HEK293T (cell line): ENCODE data around the gene FRMD5.
A peak's percentile ranks its signal among the peaks of the same experiment; 100 is the strongest.

ENCODE experiments used
- CTCF ChIA-PET: fragments of 350-600 bp; formaldehyde crosslinking; extraction: SDS; loops from one replicate; lab custom pipeline; 2021; ENCODE audit warnings: antibody characterized with exemption, inconsistent platforms; lab: Yijun Ruan, JAX
- POLR2A ChIA-PET: fragments of 350-600 bp; formaldehyde crosslinking; extraction: SDS; loops from one replicate; lab custom pipeline; 2020; ENCODE audit warnings: antibody characterized with exemption, inconsistent platforms; lab: Yijun Ruan, JAX
- DNase-seq: peaks from one replicate; pipeline ENCODE4 v3.0.0; 2012; ENCODE audit warnings: mixed read lengths; ENCODE audit errors: extremely low spot score
- ARNT ChIP-seq: fragments of 450-650 bp; IDR thresholded peaks from 2 replicates; pipeline ENCODE4 v1.6.1; 2017; ENCODE audit warnings: mild to moderate bottlenecking
- BHLHE40 ChIP-seq: fragments of 450-650 bp; IDR thresholded peaks from 2 replicates; pipeline ENCODE4 v1.6.1; 2016; ENCODE audit warnings: mild to moderate bottlenecking, moderate library complexity, borderline replicate concordance
- CTBP1 ChIP-seq: fragments of 450-650 bp; IDR thresholded peaks from 2 replicates; pipeline ENCODE4 v1.6.1; 2016; ENCODE audit warnings: borderline replicate concordance
- ELF4 ChIP-seq: fragments of 450-650 bp; IDR thresholded peaks from 2 replicates; pipeline ENCODE4 v1.6.1; 2017; ENCODE audit warnings: antibody characterized with exemption
- FOXA1 ChIP-seq: fragments of 450-650 bp; IDR thresholded peaks from 2 replicates; pipeline ENCODE4 v1.6.1; 2016; ENCODE audit warnings: mild to moderate bottlenecking
- FOXK2 ChIP-seq: fragments of 450-650 bp; IDR thresholded peaks from 2 replicates; pipeline ENCODE4 v1.6.1; 2016; ENCODE audit warnings: mild to moderate bottlenecking
- FOXM1 ChIP-seq: fragments of 450-650 bp; IDR thresholded peaks from 2 replicates; pipeline ENCODE4 v1.6.1; 2017; ENCODE audit warnings: mild to moderate bottlenecking, borderline replicate concordance
- HDGF ChIP-seq: fragments of 450-650 bp; IDR thresholded peaks from 2 replicates; pipeline ENCODE4 v1.6.1; 2017; ENCODE audit warnings: antibody characterized with exemption, borderline replicate concordance
- L3MBTL2 ChIP-seq: fragments of 450-650 bp; conservative IDR thresholded peaks from 2 replicates; pipeline ENCODE4 v1.6.1; 2016; ENCODE audit warnings: mild to moderate bottlenecking
- LEF1 ChIP-seq: fragments of 450-650 bp; IDR thresholded peaks from 2 replicates; pipeline ENCODE4 v1.6.1; 2017; ENCODE audit warnings: mild to moderate bottlenecking, borderline replicate concordance
- NFRKB ChIP-seq: fragments of 450-650 bp; IDR thresholded peaks from 2 replicates; pipeline ENCODE4 v1.6.1; 2016; ENCODE audit warnings: mild to moderate bottlenecking, moderate library complexity
- PKNOX1 ChIP-seq: fragments of 450-650 bp; IDR thresholded peaks from 2 replicates; pipeline ENCODE4 v1.6.1; 2016
- SP1 ChIP-seq: fragments of 450-650 bp; IDR thresholded peaks from 2 replicates; pipeline ENCODE4 v1.6.1; 2017
- SUZ12 ChIP-seq: fragments of 450-650 bp; IDR thresholded peaks from 2 replicates; pipeline ENCODE4 v1.6.1; 2016; ENCODE audit warnings: mild to moderate bottlenecking
- TARDBP ChIP-seq: fragments of 450-650 bp; IDR thresholded peaks from 2 replicates; pipeline ENCODE4 v1.6.1; 2016
- ZNF384 ChIP-seq: fragments of 450-650 bp; IDR thresholded peaks from 2 replicates; pipeline ENCODE4 v1.6.1; 2016

FRMD5 gene

GRCh38 chr15:43913941-43914340 is 281.1 kb downstream of the FRMD5 start:
- POLR2A ChIA-PET = no interaction called here
- CTCF ChIA-PET = interaction anchor here (0.6 to 1.4 kb wide), 3 partner anchors 10 to 136 kb away, joined by 3 read pairs; no protein-coding TSS in a partner anchor
- TF ChIP-seq CTBP1 (no peak), FOXK2 (no peak)
- no peak for DNase-seq

DNA sequence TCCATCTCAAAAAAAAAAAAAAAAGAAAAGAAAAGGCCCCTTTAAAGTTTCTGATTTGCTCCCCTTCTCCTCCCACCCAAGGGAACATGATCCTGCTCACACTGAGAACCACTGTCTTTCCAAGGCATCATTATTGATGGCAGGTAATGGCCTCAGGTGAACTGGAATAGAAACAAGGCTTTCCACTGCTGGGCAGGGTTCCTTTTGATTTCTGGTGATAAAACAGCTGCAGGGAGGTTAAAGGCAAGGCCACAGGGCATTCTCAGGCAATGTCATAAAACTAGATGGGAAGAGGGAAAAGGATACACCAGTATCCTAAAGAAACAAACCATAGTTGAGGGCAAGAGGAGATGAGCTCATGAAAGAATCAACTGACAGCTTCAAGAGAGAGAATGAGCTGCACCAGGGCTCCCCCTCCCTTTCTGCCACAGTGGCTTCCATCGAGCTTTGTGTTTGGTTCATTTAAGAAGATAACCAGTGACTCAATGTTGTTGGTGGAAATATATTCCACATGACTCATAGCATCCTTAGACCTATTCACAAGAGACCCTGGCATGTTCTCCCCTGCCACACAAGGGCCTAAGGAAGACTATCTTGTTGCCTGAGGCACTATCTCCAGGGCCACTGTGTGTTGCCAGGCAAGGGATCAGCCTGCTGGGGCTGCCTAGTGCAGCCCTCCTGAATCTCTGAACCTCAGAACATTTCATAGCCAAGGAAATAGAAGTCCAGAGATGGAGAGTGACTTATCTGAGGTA is 281.9 kb downstream of the FRMD5 start:
- no peak for TF ChIP-seq FOXM1
- no peak for TF ChIP-seq ELF4
- TF ChIP-seq FOXK2 = no peak
- no peak for TF ChIP-seq BHLHE40
- no peak for TF ChIP-seq PKNOX1
- no peak for TF ChIP-seq ZNF384
- TF ChIP-seq LEF1 = no peak
- no peak for TF ChIP-seq SP1
- no peak for TF ChIP-seq ARNT
- TF ChIP-seq FOXA1 = no peak
- no peak for TF ChIP-seq CTBP1
- TF ChIP-seq TARDBP = no peak
- no peak for TF ChIP-seq HDGF
- TF ChIP-seq SUZ12 = no peak
- no peak for TF ChIP-seq NFRKB
- TF ChIP-seq L3MBTL2 = no peak
- DNase-seq = no peak
- ChIA-PET CTCF (interaction anchor here (0.6 to 1.4 kb wide), 3 partner anchors 9 to 135 kb away, joined by 3 read pairs; no protein-coding TSS in a partner anchor), POLR2A (no interaction called here)

- TF ChIP-seq ARNT = no peak
- TF ChIP-seq HDGF = no peak
- no peak for TF ChIP-seq FOXM1
- TF ChIP-seq L3MBTL2 = no peak
- ChIA-PET CTCF (no interaction called here), POLR2A (no interaction called here)
- DNase-seq = no peak
Observed at GRCh38 chr15:43912208-43912607, 282.9 kb downstream of the FRMD5 start.

GRCh38 chr15:43911235-43911781 is 283.8 kb downstream of the FRMD5 start:
- CTCF ChIA-PET = no interaction called here
- no peak for DNase-seq
- POLR2A ChIA-PET = no interaction called here
- no peak for TF ChIP-seq LEF1
- no peak for TF ChIP-seq ELF4
- no peak for TF ChIP-seq PKNOX1
- no peak for TF ChIP-seq ZNF384
- no peak for TF ChIP-seq CTBP1
- TF ChIP-seq NFRKB = no peak
- no peak for TF ChIP-seq FOXA1
- no peak for TF ChIP-seq BHLHE40
- TF ChIP-seq HDGF = no peak

GRCh38 chr15:43908516-43909050 is 286.5 kb downstream of the FRMD5 start:
- POLR2A ChIA-PET = no interaction called here
- DNase-seq = no peak
- TF ChIP-seq L3MBTL2 (no peak), ELF4 (no peak)
- CTCF ChIA-PET = no interaction called here

DNA sequence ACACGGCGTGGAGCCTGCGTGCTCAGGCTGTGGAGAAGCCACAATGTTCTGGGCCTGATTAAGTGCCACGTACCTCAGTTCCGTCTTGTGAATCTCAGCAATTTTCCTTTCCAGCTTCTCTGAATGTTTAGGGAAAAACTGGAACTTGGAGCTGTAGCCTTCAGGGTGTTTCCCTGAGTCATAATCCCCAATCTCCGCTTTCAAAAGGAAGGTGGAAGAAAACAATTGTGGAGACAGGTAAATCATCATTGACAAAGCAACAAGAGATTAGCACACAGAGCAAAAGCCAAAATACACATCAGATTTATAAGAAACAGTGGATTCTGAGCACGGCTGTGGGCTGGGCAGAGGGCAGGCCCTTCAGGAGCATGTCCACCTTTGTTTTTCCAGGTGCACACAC is 289.3 kb downstream of the FRMD5 start:
- CTCF ChIA-PET = interaction anchor here (1.8 kb wide), 1 partner anchor 160 kb away, joined by 6 read pairs; no protein-coding TSS in a partner anchor
- TF ChIP-seq SP1 (no peak), LEF1 (no peak), FOXK2 (no peak)
- no peak for DNase-seq
- POLR2A ChIA-PET = no interaction called here

GRCh38 chr15:43903864-43904290 is 291.2 kb downstream of the FRMD5 start:
- ChIA-PET CTCF (interaction anchor here (0.6 to 1.2 kb wide), 6 partner anchors 10 to 597 kb away, joined by 3 to 11 read pairs (median 4); no protein-coding TSS in a partner anchor), POLR2A (no interaction called here)
- DNase-seq = peak; percentile 74
- TF ChIP-seq SP1 = no peak
- TF ChIP-seq CTBP1 = no peak

GRCh38 chr15:43901495-43901894 is 293.6 kb downstream of the FRMD5 start:
- TF ChIP-seq BHLHE40 = no peak
- no peak for TF ChIP-seq SUZ12
- no peak for TF ChIP-seq FOXA1
- no peak for TF ChIP-seq FOXM1
- no peak for TF ChIP-seq CTBP1
- DNase-seq = no peak
- ChIA-PET POLR2A (no interaction called here), CTCF (no interaction called here)
